ENCODE results near the gene PDZD2.
"Not testable (repeated sequence)": the region's sequence is repeated elsewhere in the genome, so short reads cannot be mapped to it uniquely, and the experiment has no call there.

Gene PDZD2

GRCh38 chr5:31691408-31691807 is 52.5 kb downstream of the PDZD2 start:
- not testable (repeated sequence) for H3K9ac ChIP-seq (ENCODE audit: low read depth, low read length); H3K36me3 ChIP-seq (ENCODE audit: insufficient read depth, low read length); H3K4me1 ChIP-seq (ENCODE audit: insufficient read depth, low read length); H3K9me3 ChIP-seq (ENCODE audit: control insufficient read depth, insufficient read depth, low read length)

DNA sequence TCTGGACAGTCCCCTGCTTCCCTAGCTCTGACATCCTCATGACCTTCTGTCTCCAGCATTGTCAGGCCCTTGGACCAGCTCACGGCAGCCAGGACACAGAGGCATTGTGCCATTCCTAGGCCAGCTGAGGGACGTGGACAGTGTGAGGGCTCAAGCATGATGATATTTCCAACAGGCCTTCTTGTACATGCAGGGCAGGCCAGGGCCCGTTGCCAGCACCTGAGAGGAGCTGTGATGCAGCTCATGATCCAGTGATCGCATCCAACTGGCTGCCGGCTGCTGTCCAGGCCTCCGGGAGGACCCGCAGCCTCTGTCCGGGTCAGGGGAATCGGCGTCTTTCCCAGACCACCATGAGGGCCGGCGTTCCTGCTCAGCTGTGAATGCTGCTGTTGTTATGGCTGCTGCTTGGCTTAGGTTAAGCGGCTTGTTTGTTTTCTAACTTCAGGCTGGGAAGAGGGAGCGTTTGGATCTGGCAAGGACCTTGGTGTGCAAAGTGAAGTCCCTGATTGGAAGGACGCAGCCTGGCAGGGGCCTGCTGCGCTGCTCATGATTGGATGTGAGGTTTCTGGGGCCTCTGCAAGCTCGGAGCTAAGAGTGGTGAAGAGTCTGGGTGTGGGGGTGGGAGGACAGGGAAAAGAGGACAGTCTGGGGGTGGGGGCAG is 53.8 kb downstream of the PDZD2 start:
- Histone ChIP-seq H3K4me1 (ENCODE audit: insufficient read depth, low read length) (no peaks in the 10 kb centered on the region), H3K9ac (ENCODE audit: low read depth, low read length) (no peak overlapping the region), H3K36me3 (ENCODE audit: insufficient read depth, low read length) (no peaks in the 10 kb centered on the region), H3K9me3 (ENCODE audit: control insufficient read depth, insufficient read depth, low read length) (no peaks in the 10 kb centered on the region)

DNA sequence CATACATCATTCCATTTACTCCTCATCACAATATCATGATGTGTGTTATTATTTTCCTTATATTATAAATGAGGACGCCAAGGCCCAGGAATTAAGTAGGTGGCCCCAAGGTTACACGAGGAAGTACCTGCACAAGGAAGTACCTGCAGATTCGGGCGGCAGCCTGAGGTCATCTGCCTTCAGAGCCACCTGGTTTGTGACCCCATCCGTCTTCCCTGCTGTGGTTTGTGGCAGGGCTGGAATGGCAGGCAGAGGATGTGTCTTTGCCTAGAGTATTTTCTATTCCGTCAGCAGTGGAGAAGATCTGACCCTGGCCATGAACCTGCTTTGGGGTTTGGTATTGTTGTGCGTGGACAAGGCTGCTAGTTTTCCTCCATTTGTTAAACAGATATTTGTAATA is 59.7 kb downstream of the PDZD2 start:
- Histone ChIP-seq H3K9me3 (ENCODE audit: control insufficient read depth, insufficient read depth, low read length) (no peaks in the 10 kb centered on the region), H3K36me3 (ENCODE audit: insufficient read depth, low read length) (no peaks in the 10 kb centered on the region), H3K4me1 (ENCODE audit: insufficient read depth, low read length) (no peaks in the 10 kb centered on the region)

DNA sequence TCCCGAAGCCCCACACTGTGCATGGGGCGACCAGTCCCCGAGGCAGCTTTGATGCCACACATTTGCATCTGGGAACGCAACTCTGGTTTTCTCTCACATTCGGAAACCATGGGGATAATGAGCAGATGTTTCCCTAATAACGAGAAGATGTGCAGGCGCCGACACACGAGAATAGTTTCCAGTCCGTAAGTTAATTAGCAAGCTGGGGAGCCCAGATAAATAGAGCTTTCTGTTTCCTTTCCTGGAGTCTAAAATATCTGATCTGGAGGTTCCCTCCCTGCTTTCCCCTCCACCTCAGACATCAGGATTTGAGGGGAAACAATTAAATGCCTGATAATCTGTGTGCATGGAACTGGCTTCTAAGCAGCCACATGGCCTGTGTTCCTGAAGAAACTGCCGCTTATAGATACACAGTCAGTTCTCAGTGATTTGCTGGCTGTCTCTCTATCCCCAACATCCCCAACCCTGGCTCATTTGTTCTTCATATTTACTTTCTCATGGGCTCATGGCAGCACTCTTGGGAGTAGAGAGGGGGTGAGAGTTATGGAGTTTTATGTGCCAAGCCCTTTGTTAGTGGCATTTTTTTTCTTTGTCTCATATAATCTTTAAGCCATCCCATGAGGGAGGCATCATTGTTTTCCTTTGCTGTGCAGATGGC is 62.8 kb downstream of the PDZD2 start:
- H3K36me3 ChIP-seq (ENCODE audit: insufficient read depth, low read length), result no peaks in the 10 kb centered on the region
- no peaks in the 10 kb centered on the region for H3K9me3 ChIP-seq (ENCODE audit: control insufficient read depth, insufficient read depth, low read length)
- H3K4me1 ChIP-seq (ENCODE audit: insufficient read depth, low read length), result no peaks in the 10 kb centered on the region
- no peak overlapping the region for H3K9ac ChIP-seq (ENCODE audit: low read depth, low read length)

More for the DNA sequence above, 59.7 kb downstream of the PDZD2 start:
- no peak overlapping the region for H3K9ac ChIP-seq (ENCODE audit: low read depth, low read length)

- Histone ChIP-seq H3K36me3 (ENCODE audit: insufficient read depth, low read length) (no peaks in the 10 kb centered on the region), H3K4me1 (ENCODE audit: insufficient read depth, low read length) (no peaks in the 10 kb centered on the region), H3K9me3 (ENCODE audit: control insufficient read depth, insufficient read depth, low read length) (no peaks in the 10 kb centered on the region), H3K9ac (ENCODE audit: low read depth, low read length) (no peak overlapping the region)
Observed at GRCh38 chr5:31702712-31703111, 63.8 kb downstream of the PDZD2 start.

DNA sequence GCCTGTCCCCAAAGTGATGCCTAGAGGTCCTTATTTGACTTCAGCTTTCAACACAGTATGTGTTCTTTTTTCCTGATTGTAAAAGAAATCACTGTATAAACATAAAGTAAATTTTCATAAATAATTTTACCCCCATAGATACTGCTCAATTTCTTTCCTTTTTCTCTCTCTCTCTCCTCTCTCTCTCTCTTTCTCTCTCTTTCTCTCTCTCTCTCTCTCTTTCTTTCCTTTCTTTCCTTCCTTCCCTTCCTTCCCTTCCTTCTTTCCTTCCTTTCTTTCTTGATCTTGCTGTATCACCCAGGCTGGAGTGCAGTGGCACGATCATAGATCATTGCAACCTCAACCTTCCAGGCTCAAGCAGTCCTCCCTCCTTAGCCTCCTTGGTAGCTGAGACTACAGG is 64.8 kb downstream of the PDZD2 start:
- H3K9me3 ChIP-seq (ENCODE audit: control insufficient read depth, insufficient read depth, low read length), result no peaks in the 10 kb centered on the region
- H3K36me3 ChIP-seq (ENCODE audit: insufficient read depth, low read length), result no peaks in the 10 kb centered on the region
- H3K4me1 ChIP-seq (ENCODE audit: insufficient read depth, low read length), result no peaks in the 10 kb centered on the region
- H3K9ac ChIP-seq (ENCODE audit: low read depth, low read length), result no peak overlapping the region

DNA sequence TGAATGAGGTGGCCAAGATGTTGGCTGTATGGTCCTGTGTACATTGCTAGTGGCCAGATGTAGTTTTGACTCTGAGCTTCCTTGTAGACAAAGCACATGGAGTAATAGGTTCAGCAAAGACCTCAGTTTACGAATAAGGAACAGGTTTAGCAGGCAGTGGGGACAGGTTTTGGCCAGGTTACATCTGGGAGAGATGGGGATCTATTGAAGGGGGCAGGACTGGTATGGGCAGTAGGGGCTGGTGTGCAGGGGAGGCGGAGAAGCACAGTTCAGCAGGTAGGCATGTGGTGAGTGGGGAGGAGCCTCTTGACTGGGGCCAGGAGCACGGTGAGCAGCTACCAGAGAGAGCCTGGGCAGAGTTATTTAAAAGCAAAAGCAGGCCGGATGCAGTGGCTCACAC is 67.3 kb downstream of the PDZD2 start:
- H3K4me1 ChIP-seq (ENCODE audit: insufficient read depth, low read length), result no peaks in the 10 kb centered on the region
- no peak overlapping the region for H3K9ac ChIP-seq (ENCODE audit: low read depth, low read length)
- no peaks in the 10 kb centered on the region for H3K36me3 ChIP-seq (ENCODE audit: insufficient read depth, low read length)
- no peaks in the 10 kb centered on the region for H3K9me3 ChIP-seq (ENCODE audit: control insufficient read depth, insufficient read depth, low read length)

GRCh38 chr5:31707329-31707728 is 68.4 kb downstream of the PDZD2 start:
- H3K36me3 ChIP-seq (ENCODE audit: insufficient read depth, low read length), result no peaks in the 10 kb centered on the region
- H3K9me3 ChIP-seq (ENCODE audit: control insufficient read depth, insufficient read depth, low read length), result no peaks in the 10 kb centered on the region
- no peaks in the 10 kb centered on the region for H3K4me1 ChIP-seq (ENCODE audit: insufficient read depth, low read length)
- H3K9ac ChIP-seq (ENCODE audit: low read depth, low read length), result no peak overlapping the region

DNA sequence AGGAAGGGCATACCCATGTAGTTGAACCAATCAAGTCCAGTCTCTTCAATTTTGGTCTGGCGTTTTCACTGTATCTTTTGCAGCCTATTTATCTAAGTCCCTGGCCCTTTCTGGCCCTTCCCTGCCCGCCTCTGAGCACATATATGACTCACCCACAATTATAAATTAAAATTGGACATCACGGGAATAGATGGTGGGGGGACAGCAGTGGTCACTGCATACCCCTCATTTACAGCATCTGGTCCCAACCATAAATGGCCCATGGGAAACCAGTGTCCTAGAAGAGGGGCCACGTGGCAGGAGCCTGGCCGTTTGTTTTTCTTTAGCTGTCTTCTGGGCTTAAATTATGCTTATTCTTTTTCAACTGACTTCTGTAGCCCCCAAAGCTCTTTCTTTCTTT is 69.2 kb downstream of the PDZD2 start:
- Histone ChIP-seq H3K9ac (ENCODE audit: low read depth, low read length) (no peak overlapping the region), H3K36me3 (ENCODE audit: insufficient read depth, low read length) (no peaks in the 10 kb centered on the region), H3K4me1 (ENCODE audit: insufficient read depth, low read length) (no peaks in the 10 kb centered on the region), H3K9me3 (ENCODE audit: control insufficient read depth, insufficient read depth, low read length) (no peaks in the 10 kb centered on the region)

DNA sequence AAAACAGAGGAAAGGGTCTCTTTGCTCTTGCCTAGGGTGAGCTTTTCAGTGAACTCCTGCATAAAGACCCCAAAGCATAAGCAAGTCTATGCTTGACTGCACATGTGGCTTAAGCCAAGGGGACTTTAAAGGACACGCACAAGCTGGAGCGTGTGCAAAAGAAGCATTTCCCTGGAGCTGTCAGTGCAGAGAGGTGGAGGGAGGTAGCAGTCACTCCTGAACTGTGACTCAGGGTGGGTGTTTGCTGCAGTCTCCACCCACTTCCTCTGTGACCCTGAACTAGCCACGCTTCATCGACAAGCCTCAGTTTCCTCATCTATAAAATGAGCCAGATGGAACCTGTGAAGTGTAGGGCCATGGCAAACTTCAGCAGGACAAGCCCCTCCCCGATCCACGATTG is 72.4 kb downstream of the PDZD2 start:
- Histone ChIP-seq H3K9me3 (ENCODE audit: control insufficient read depth, insufficient read depth, low read length) (no peaks in the 10 kb centered on the region), H3K4me1 (ENCODE audit: insufficient read depth, low read length) (no peaks in the 10 kb centered on the region), H3K9ac (ENCODE audit: low read depth, low read length) (no peak overlapping the region), H3K36me3 (ENCODE audit: insufficient read depth, low read length) (peaks cover 2% of the 10 kb centered on the region; the same call in 1 of the 2 replicates)

GRCh38 chr5:31711935-31712592 is 73.1 kb downstream of the PDZD2 start:
- Histone ChIP-seq H3K9ac (ENCODE audit: low read depth, low read length) (no peak overlapping the region), H3K36me3 (ENCODE audit: insufficient read depth, low read length) (peaks cover 2% of the 10 kb centered on the region; the same call in 1 of the 2 replicates), H3K9me3 (ENCODE audit: control insufficient read depth, insufficient read depth, low read length) (no peaks in the 10 kb centered on the region), H3K4me1 (ENCODE audit: insufficient read depth, low read length) (no peaks in the 10 kb centered on the region)

DNA sequence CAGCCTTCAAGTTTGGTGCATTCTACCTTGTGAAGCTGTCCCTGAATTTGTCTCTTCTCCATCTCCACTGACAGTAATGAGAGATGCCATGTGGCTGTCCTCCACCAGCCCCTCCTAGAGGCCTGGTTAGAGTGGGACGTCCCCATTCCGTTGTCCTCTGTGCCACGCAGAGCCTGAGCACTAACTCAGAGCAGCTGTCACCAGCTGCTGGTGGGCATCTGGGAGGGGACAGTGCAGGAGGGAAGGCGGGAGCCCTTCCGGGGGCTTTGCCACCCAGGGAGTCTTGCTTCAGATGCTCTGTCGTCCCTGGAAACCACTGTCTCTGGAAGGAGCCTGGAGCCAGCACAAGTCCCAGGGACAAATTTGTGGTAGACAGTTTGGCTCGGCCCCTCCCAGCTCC is 78.6 kb downstream of the PDZD2 start:
- Histone ChIP-seq H3K36me3 (ENCODE audit: insufficient read depth, low read length) (peaks cover 2% of the 10 kb centered on the region; the same call in 1 of the 2 replicates), H3K4me1 (ENCODE audit: insufficient read depth, low read length) (no peaks in the 10 kb centered on the region), H3K9me3 (ENCODE audit: control insufficient read depth, insufficient read depth, low read length) (no peaks in the 10 kb centered on the region), H3K9ac (ENCODE audit: low read depth, low read length) (no peak overlapping the region)

DNA sequence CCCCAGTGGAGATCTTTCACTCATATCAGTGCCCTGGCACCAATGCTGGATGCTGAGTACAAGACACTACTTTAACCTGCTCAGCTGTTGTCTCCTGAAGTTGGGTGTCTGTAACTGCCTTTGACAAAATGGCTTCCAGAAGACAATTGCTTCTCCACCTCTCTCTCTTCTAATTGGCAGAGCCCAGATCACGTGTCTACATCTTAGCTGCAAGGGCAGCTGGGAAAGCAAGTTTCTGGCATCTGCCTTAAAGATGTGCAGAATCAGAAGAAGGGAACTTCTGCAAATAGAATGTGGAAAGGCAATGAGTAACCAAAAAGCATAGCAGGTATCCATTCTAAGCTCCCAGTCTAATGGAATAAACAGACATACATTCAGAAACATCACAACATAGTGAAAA is 81.1 kb downstream of the PDZD2 start:
- Histone ChIP-seq H3K9ac (ENCODE audit: low read depth, low read length) (no peak overlapping the region), H3K9me3 (ENCODE audit: control insufficient read depth, insufficient read depth, low read length) (no peaks in the 10 kb centered on the region), H3K36me3 (ENCODE audit: insufficient read depth, low read length) (peaks cover 2% of the 10 kb centered on the region; the same call in 1 of the 2 replicates), H3K4me1 (ENCODE audit: insufficient read depth, low read length) (no peaks in the 10 kb centered on the region)

DNA sequence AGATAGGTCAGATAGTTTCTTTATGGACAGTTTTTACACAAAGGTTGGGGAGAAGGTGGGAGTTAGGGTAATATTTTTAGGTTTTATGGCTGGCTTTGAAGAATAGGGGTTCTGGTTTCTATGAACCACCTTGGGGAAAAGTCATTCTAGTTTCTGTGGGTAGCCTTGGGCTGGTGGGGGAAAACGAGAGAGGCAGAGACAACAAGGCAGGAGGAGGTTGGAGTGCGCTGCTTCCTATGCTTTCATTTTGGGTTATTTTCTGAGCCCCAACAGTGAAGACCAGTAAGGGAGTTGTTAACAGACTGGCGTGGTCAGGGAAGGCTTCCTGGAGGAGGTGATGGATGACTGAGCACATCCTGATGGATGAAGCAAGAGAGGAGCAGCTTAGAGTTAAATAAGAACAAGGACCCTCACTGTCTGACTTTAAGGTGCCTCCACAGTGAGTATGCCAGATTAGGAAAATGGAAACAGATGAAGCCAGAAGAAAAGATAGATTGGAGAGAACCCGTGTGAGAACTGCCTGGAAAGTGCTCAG is 81.9 kb downstream of the PDZD2 start:
- Histone ChIP-seq H3K36me3 (ENCODE audit: insufficient read depth, low read length) (peaks cover under 1% of the 10 kb centered on the region; the same call in 1 of the 2 replicates), H3K9me3 (ENCODE audit: control insufficient read depth, insufficient read depth, low read length) (no peaks in the 10 kb centered on the region), H3K4me1 (ENCODE audit: insufficient read depth, low read length) (no peaks in the 10 kb centered on the region)

GRCh38 chr5:31722111-31722510 is 83.2 kb downstream of the PDZD2 start:
- H3K9ac ChIP-seq (ENCODE audit: low read depth, low read length), result no peak overlapping the region
- H3K4me1 ChIP-seq (ENCODE audit: insufficient read depth, low read length), result no peaks in the 10 kb centered on the region
- H3K9me3 ChIP-seq (ENCODE audit: control insufficient read depth, insufficient read depth, low read length), result no peaks in the 10 kb centered on the region
- no peaks in the 10 kb centered on the region for H3K36me3 ChIP-seq (ENCODE audit: insufficient read depth, low read length)

More for the DNA sequence above, 81.9 kb downstream of the PDZD2 start:
- H3K9ac ChIP-seq (ENCODE audit: low read depth, low read length), result no peak overlapping the region
